ENCODE results near the gene ARL8A. TPM values are rescaled to one million over a fixed set of nuclear protein-coding genes. Genes with fewer than 3 reads are reported as not detected.

ARL8A gene
- total and polyA plus RNA-seq, 2 experiments from 2014 or later, result 32.7 to 56.0 TPM

DNA sequence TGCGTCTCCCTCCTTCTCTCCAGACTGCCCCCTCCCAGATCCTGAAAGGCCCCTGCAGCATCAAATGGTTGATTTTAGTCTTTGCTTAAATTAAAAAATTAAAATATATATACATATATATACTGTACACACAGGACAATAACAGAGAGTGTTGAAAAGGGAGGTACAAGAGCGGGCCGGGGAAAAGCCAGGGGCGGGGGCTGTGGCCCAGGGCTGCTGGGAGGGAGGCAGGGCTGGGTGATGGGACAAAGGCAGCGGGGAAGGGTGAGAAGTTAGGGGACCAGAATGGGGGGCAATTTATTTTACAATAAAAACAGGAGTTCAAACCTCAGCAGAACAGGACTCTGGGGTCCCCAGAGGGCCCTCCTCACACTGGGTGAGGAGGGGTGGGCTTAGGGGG, 10.5 kb downstream of the ARL8A start:
- Histone ChIP-seq H4K20me1 (ENCODE audit: insufficient read depth, poor library complexity, severe bottlenecking) (peaks cover 12% of the 10 kb centered on the region), H3K4me3 (no peak overlapping the region), H3K27me3 (no peaks in the 10 kb centered on the region), H3K4me1 (ENCODE audit: insufficient read depth) (no peaks in the 10 kb centered on the region), H3K9me2 (replicated peaks; ENCODE audit: insufficient read depth) (no peaks in the 10 kb centered on the region), H3K9me3 (ENCODE audit: low read depth) (no peaks in the 10 kb centered on the region), H3K27ac (no peak overlapping the region), H2AFZ (no peak overlapping the region), H3K36me3 (replicated peaks; ENCODE audit: insufficient read depth, low read depth) (no peaks in the 10 kb centered on the region), H3K4me2 (no peak overlapping the region), H3K79me2 (peaks cover 13% of the 10 kb centered on the region)
- 100% methylated on average over 4 of the region's 5 CpGs for WGBS (ENCODE audit: low lambda C conversion rate, missing lambda C conversion rate)
- TF ChIP-seq EZH2phosphoT487 (IDR thresholded peaks at IDR 0.05; ENCODE audit: low read depth, severe bottlenecking, unreplicated experiment), result no peak
- TF ChIP-seq EZH2 (IDR thresholded peaks at IDR 0.05; ENCODE audit: borderline replicate concordance), result no peak
- TF ChIP-seq, protein P1, sequence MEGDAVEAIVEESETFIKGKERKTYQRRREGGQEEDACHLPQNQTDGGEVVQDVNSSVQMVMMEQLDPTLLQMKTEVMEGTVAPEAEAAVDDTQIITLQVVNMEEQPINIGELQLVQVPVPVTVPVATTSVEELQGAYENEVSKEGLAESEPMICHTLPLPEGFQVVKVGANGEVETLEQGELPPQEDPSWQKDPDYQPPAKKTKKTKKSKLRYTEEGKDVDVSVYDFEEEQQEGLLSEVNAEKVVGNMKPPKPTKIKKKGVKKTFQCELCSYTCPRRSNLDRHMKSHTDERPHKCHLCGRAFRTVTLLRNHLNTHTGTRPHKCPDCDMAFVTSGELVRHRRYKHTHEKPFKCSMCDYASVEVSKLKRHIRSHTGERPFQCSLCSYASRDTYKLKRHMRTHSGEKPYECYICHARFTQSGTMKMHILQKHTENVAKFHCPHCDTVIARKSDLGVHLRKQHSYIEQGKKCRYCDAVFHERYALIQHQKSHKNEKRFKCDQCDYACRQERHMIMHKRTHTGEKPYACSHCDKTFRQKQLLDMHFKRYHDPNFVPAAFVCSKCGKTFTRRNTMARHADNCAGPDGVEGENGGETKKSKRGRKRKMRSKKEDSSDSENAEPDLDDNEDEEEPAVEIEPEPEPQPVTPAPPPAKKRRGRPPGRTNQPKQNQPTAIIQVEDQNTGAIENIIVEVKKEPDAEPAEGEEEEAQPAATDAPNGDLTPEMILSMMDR (IDR thresholded peaks at IDR 0.05; ENCODE audit: poor library complexity), result no peak
- no peak for DNase-seq (ENCODE audit: low spot score)

- no peak overlapping the region for H3K4me3 ChIP-seq
- H3K4me2 ChIP-seq, result no peak overlapping the region
- no peak for TF ChIP-seq EZH2phosphoT487 (IDR thresholded peaks at IDR 0.05; ENCODE audit: low read depth, severe bottlenecking, unreplicated experiment)
- TF ChIP-seq, protein P1 (IDR thresholded peaks at IDR 0.05; ENCODE audit: poor library complexity), result no peak
- TF ChIP-seq EZH2 (IDR thresholded peaks at IDR 0.05; ENCODE audit: borderline replicate concordance), result no peak
- no peak overlapping the region for H3K27ac ChIP-seq
- H3K4me1 ChIP-seq (ENCODE audit: insufficient read depth), result no peaks in the 10 kb centered on the region
- H2AFZ ChIP-seq, result no peak overlapping the region
- H3K79me2 ChIP-seq, result peaks cover 8% of the 10 kb centered on the region
- no peak for DNase-seq (ENCODE audit: low spot score)
- no peaks in the 10 kb centered on the region for H3K9me2 ChIP-seq (replicated peaks; ENCODE audit: insufficient read depth)
- H4K20me1 ChIP-seq (ENCODE audit: insufficient read depth, poor library complexity, severe bottlenecking), result peaks cover 8% of the 10 kb centered on the region
- H3K9me3 ChIP-seq (ENCODE audit: low read depth), result no peaks in the 10 kb centered on the region
- H3K36me3 ChIP-seq (replicated peaks; ENCODE audit: insufficient read depth, low read depth), result no peaks in the 10 kb centered on the region
- WGBS (ENCODE audit: low lambda C conversion rate, missing lambda C conversion rate), result 93% methylated on average over 8 of the region's 8 CpGs
- no peaks in the 10 kb centered on the region for H3K27me3 ChIP-seq
Measured at GRCh38 chr1:202133496-202133895, 11.0 kb downstream of the ARL8A start.

- H2AFZ ChIP-seq, result no peak overlapping the region
- no peaks in the 10 kb centered on the region for H3K27me3 ChIP-seq
- H4K20me1 ChIP-seq (ENCODE audit: insufficient read depth, poor library complexity, severe bottlenecking), result peaks cover 4% of the 10 kb centered on the region
- no peaks in the 10 kb centered on the region for H3K9me3 ChIP-seq (ENCODE audit: low read depth)
- DNase-seq (ENCODE audit: low spot score), result peak; percentile 4
- no peak overlapping the region for H3K27ac ChIP-seq
- H3K4me3 ChIP-seq, result no peak overlapping the region
- no peaks in the 10 kb centered on the region for H3K9me2 ChIP-seq (replicated peaks; ENCODE audit: insufficient read depth)
- no peak overlapping the region for H3K4me2 ChIP-seq
- TF ChIP-seq, protein P1 (IDR thresholded peaks at IDR 0.05; ENCODE audit: poor library complexity), result no peak
- no peak for TF ChIP-seq EZH2 (IDR thresholded peaks at IDR 0.05; ENCODE audit: borderline replicate concordance)
- no peaks in the 10 kb centered on the region for H3K36me3 ChIP-seq (replicated peaks; ENCODE audit: insufficient read depth, low read depth)
- H3K79me2 ChIP-seq, result peaks cover 5% of the 10 kb centered on the region
- no peaks in the 10 kb centered on the region for H3K4me1 ChIP-seq (ENCODE audit: insufficient read depth)
- 97% methylated on average over 14 of the region's 14 CpGs for WGBS (ENCODE audit: low lambda C conversion rate, missing lambda C conversion rate)
Measured at GRCh38 chr1:202133001-202133400, 11.5 kb downstream of the ARL8A start.

All from hepatocyte (in vitro differentiated cells).